GM19455 (cell line): ENCODE measurements around the gene PLN.

Source experiments
- ATAC-seq: cut with Tn5 transposase; IDR thresholded peaks from one replicate; pipeline ENCODE4 v1.9.1; 2021; ENCODE audit not compliant: unreplicated experiment

The PLN gene

GRCh38 chr6:118578617-118579016, 30.5 kb downstream of the PLN start:
- no peak for ATAC-seq

GRCh38 chr6:118579786-118580185, 31.7 kb downstream of the PLN start:
- ATAC-seq, result no peak

- ATAC-seq, result peak; percentile 74
Measured at GRCh38 chr6:118580585-118581419, 32.7 kb downstream of the PLN start.

GRCh38 chr6:118581489-118581959, 33.4 kb downstream of the PLN start:
- no peak for ATAC-seq

GRCh38 chr6:118584911-118585310, 36.8 kb downstream of the PLN start:
- no peak for ATAC-seq

GRCh38 chr6:118586746-118587485, 38.8 kb downstream of the PLN start:
- ATAC-seq, result no peak

- ATAC-seq, result no peak
Measured at GRCh38 chr6:118588626-118589025, 40.5 kb downstream of the PLN start.

- no peak for ATAC-seq
Measured at GRCh38 chr6:118589186-118589585, 41.1 kb downstream of the PLN start.

- no peak for ATAC-seq
Measured at GRCh38 chr6:118589649-118590365, 41.7 kb downstream of the PLN start.

GRCh38 chr6:118591897-118592296, 43.8 kb downstream of the PLN start:
- no peak for ATAC-seq

GRCh38 chr6:118594877-118595276, 46.8 kb downstream of the PLN start:
- ATAC-seq, result no peak

GRCh38 chr6:118596774-118597320, 48.8 kb downstream of the PLN start:
- ATAC-seq, result no peak

- no peak for ATAC-seq
Measured at GRCh38 chr6:118597636-118598035, 49.5 kb downstream of the PLN start.

- no peak for ATAC-seq
Measured at GRCh38 chr6:118598324-118598723, 50.2 kb downstream of the PLN start.

GRCh38 chr6:118602300-118602699, 54.2 kb downstream of the PLN start:
- ATAC-seq, result no peak

- no peak for ATAC-seq
Measured at GRCh38 chr6:118603372-118603771, 55.3 kb downstream of the PLN start.

- ATAC-seq, result no peak
Measured at GRCh38 chr6:118606268-118606667, 58.2 kb downstream of the PLN start.

- ATAC-seq, result no peak
Measured at GRCh38 chr6:118606858-118607257, 58.8 kb downstream of the PLN start.
